IPS-NIHi7 (cell line): ENCODE results near the gene ARL4C.
"Not testable (repeated sequence)": the region's sequence is repeated elsewhere in the genome, so short reads cannot be mapped to it uniquely, and the experiment has no call there.

Source experiments
- DNase-seq: peaks from one replicate; pipeline ENCODE4 v3.0.0; 2012; ENCODE audit warnings: mixed read lengths; ENCODE audit errors: extremely low spot score

The ARL4C gene

DNA sequence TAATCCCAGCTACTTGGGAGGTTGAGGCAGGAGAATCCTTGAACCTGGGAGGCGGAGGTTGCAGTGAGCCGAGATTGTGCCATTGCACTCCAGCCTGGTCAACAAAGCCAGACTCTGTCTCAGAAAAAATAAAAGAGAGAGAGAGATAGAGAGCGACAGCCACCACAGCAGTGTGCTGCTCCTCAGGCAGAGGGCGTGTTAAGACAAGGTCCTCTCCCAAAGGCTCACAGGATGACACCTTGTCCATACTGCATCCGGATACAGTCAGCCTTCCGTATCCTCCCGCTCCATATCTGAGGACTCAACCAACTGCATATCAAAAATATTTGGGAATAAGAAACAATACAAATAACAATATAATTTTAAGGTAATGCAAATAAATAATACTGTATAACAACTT, 20.1 kb downstream of the ARL4C start:
- no peak for DNase-seq

DNA sequence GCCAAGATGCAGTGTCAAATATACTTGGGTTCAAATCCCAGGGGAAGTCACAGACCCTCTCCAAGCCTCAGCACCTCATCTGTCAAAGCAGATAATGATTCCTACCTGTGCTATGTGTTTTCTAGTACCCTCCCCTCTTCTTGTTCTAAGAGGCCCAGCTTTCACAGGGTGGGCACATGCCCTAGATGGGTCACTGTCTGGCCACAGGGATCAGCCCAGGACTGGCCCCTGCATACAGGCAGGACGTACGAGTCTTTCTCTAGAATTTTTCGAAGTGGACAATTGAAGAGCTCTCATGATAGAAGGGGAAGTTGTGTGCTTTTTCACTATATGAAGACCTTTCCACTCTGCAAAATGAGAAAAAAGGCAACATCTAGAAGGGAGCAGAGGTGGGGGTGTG, 22.2 kb downstream of the ARL4C start:
- DNase-seq: no peak

DNA sequence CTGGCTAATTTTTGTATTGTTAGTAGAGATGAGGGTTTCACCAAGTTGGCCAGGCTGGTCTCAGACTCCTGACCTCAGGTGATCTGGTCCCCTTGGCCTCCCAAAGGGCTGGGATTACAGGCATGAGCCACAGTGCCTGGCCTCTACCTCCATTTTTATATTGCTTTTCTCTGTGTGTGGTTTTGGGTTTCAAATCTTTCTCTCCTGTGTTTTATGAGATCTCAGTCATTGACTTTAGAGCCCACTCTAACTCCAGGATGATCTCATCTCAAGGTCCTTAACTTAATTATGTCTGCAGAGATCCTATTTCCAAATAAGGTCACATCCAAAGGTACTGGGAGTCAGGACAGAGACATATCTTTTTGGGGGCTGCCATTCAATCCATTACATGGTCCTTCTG, 24.7 kb downstream of the ARL4C start:
- no peak for DNase-seq

DNA sequence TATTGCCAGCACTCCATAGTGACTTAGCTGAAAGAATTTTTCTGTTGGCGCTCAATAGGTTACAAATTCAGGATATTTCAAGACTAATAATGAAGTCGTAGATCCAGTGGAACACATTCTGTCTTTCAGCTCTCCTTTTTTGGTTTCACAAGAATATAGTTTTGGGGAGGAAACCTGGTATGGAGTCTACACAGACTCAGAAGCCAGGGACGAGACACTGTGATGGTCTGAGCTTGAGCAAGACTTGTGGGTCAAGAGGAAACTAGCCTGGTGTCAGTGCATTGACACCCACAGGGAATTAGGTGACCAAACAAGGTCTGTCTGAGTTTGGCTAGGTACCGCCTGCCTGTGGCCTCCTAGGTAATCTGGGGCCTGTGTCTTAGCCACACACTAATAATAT, 26.9 kb downstream of the ARL4C start:
- no peak for DNase-seq

DNA sequence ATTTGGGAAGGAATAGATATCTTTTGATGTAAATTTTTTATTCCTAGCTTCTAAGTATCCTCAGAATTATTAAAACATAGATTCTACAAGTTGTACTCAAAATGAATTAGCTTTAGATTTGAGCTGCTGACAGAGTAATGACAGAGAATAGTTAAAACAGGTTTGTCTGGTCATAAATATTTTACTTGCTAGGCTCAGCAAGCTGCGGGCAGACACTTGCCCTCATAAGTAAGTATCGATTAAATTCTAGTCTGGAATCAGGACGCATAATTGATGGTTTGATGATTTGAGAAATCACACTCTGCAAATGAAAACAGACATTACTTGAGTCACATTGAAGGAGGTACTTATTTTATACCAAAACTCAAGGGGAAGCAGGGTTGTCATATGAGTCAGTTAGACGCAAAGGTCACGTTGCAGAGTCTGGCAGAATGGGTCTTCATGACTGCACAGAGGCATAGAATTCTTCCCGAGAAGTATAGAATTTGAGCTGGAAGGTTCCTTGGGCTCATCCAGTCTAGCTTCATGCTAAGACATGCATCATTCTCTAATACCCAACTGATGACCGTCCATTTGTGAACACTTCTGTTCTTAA, 27.5 kb downstream of the ARL4C start:
- DNase-seq: no peak

- DNase-seq: no peak
These were observed 28.4 kb downstream of the ARL4C start for GRCh38 chr2:234468503-234468902.

GRCh38 chr2:234467289-234467688, 29.6 kb downstream of the ARL4C start:
- no peak for DNase-seq

- no peak for DNase-seq
These were observed 32.6 kb downstream of the ARL4C start for GRCh38 chr2:234464291-234464645.

DNA sequence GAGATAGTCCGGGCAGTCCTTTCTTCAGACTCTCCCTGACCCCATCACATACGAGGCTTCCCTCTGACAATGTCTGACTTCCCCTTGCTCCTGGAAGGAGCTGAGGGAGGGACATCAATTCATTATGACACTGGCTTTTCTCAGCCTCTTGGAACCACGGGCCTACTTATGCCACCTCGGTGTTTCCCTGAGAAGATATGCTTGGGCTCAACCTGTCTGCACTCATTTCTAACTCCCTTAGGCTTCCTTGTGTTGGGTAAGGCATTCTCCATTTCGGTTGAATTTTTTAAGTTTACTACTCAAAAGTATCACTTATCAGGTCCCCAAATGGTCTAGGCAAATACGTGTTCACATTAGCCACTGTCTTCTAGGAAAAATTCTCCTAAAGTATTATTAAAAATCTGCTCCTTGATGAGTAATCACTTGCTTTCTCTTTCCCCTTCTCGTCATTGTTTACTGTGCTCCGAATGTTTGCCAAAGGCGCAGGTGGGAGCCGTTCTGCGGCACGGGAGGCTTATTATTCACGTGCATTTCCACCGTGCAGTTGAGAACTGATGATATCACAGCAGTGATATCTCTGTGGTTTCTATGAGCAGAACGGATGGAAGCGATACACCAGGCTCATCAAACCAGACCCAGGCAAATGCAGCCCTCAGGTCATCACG, 33.1 kb downstream of the ARL4C start:
- DNase-seq: no peak

DNA sequence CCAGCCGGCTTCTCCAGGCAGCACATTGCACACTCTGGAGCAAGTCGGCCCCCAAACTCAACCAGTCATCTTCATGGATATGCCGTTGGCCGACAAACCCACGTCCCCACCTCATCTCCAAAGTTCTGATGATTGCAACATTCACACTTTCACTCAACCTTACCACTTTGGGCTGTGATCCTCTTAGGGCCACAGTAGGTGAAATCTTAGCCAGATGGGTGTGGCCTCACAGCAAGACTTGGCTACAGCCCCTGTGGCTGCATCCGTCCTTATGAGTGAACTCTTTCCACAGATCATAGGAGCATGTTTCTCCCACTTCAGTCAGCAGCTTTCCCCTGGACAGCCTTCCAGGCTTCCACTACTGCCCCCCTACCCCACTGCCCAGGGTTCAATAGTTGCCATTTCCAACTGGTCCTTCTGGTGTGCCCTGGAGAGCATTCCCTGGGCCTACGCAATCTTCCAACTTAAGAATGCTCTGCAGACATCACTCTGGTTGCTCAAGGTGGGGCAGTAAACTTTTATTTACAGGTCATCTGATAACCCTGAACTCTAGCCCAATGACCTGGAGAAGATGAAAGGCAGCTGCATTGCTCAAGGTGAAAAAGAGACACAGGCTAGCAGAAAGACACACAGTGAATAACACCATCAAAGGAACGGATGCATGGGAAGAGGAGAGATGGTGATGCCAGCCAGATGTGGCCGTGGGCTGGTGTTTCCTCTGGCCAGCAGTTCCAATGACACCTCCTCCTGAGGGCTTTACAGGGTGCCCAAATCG, 34.5 kb downstream of the ARL4C start:
- no peak for DNase-seq

DNA sequence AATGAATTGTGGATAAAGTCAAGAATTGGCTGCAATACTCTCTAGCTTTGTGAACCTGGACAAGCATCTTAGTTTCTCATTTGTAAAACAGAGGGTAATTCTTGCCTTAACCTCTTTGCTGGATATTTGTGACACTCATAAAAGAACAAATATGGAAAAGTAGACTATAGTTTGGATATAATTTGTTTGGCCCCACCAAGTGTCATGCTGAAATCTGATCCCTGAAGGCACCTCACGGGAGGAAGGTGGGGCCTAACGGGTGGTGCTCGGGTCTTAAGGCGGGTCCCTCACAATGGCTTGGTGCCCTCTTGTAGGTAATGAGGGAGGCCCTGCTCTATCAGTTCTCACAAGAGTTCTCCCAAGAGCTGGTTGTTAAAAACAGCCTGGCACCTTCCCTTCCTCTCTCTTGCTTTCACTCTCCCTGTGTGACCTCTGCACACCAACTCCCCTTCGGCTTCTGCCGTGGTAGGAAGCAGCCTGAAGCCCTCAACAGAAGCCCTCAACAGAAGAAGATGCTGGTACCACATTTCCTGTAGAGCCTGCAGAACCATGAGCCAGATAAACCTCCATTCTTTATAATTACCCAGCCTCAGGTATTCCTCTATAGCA, 37.4 kb downstream of the ARL4C start:
- no peak for DNase-seq

DNA sequence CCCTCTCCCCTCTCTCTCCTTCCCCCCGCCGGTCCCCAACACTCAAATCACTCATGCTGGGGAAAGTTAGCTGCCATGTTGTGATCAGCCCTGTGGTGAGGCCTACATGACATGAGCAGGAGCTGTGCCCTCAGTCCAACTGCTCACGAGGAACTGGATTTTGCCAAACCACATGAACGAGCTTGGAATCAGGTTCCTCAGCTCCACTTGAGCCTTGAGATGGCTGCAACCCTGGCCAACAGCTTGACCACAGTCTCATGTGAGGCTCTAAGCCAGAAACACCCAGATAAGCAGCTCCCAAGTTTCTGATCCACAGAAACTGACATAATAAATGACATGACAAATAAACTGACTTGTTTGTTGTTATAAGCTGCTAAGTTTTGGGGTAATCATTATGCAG, 38.4 kb downstream of the ARL4C start:
- no peak for DNase-seq

DNA sequence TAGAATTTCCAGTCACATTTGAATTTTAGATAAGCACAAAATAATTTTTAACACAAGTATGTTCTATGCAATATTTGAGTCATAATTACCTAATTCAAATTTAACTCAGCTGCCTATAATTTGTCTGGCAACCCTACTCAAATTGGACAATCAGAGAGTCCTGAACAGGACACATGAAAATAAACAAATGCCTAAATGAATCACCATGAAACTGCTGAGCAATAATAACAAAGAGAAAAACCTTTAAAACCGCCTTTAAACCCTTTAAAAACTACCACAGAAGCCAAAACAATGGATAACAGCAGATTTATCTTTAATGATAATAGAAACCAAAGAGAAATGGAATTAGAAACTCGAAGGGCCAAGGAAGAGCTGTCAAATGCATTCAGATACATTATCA, 39.5 kb downstream of the ARL4C start:
- no peak for DNase-seq

- DNase-seq: not testable (repeated sequence)
These were observed 41.6 kb downstream of the ARL4C start for GRCh38 chr2:234455246-234455645.

DNA sequence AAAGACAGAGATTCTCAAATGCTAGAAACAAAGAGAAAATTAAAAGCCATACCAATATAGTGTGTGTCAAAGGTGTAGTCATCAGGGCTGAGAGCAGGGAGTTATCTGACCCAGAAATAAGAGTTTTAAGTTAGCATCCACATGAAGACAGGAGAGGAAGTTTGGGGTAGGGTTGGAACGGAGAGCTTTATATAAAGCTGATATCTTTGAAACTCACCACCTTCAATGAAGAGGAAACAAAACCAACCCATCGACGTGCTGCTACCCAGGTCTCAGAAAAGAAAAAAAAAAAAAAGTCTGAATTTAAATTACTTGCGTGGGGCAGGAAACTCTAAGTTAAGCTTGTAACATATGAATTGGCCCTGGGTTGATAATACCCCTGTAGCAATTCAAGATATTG, 42.4 kb downstream of the ARL4C start:
- no peak for DNase-seq

- DNase-seq: no peak
These were observed 43.7 kb downstream of the ARL4C start for GRCh38 chr2:234453216-234453615.

DNA sequence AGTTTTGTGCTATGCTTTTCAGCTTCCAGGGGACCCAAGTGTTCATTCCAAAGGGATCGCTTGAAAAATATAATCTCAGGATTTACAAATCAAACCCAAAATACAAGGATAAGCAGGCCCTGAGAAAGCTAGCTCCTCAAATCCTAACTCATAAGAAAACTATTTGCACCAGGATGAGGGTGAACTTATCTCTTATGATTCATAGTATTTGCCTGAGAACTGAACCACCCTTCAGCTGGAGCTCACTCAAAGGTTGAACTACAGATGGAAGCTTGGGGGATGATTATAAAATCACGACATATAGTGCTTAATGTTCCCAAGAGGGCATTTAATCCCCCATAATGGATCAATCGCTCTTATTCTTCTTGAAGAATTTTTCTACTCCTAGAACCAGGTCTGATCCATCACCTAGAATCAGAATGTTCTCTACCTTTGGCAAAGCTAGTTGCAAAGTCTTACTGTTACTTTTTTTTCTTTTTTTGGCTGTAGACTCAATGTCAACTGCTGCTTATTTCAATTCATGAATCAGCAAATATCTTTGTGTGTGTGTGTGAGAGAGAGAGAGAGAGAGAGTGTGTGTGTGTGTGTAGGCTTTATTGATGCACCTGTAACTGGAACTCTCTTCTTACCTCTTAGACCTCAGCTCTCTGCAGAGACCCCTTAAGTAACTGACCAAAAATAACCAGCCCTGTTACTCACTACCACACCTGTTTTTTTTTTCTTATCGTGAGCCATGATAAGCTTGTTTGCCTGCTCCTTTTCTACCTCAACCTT, 44.8 kb downstream of the ARL4C start:
- no peak for DNase-seq

- no peak for DNase-seq
These were observed 45.6 kb downstream of the ARL4C start for GRCh38 chr2:234451242-234451641.

DNA sequence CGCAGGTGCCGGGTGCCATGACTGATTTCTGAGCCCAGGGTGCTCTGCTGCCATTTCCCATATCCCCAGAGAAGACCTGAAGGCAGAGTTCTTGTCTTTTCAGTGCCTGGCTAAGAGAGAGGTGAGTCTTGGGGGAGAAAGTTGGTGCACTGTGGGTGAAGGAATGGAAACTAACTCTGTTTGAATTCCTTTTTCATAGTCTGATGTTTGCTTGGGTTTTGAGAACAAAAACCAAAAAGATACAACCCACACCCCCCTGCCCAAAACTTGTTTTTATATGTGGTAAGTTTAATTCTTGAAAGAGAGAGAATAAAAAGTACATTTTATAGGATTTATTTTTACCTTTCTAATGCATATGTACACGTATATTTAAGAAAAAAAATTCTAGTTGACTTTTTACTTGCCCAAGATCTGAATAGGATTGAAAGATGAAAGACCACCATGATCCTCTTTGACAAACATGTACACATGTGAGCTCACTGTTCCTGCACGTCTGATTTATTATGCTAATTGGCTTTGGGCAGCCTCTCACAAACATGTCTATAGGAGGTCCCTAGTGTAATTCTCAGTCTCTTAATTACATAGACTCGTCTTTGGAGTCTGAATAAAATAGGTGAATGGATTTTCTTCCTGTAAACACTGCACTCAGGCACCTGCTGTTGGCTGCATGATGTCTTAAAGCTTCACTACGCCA, 46.3 kb downstream of the ARL4C start:
- no peak for DNase-seq

GRCh38 chr2:234448506-234449184, 48.2 kb downstream of the ARL4C start:
- no peak for DNase-seq

DNA sequence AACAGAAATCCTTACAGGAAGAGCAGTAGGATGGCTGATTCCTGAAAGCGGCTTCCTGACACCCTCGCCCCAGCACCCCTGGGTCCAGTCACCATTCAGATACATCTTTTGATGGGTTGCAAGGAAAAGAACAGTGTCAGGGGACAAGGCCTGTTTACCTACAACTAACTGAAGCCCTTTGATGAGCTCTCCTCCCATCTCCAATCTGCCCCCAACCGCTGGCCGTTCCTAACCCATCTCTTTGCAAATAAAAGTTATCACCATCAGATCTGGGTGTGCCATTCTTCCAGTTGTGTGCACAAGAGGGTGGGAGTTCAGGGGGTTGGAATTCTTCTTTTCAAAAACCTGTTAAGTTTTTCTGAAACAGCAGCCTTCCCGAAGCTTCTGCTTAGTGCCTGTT, 48.9 kb downstream of the ARL4C start:
- DNase-seq: no peak
